ENCODE measurements around the gene ICE2.
"Not testable (repeated sequence)": the region's sequence is repeated elsewhere in the genome, so short reads cannot be mapped to it uniquely, and the experiment has no call there.

ICE2 gene

DNA sequence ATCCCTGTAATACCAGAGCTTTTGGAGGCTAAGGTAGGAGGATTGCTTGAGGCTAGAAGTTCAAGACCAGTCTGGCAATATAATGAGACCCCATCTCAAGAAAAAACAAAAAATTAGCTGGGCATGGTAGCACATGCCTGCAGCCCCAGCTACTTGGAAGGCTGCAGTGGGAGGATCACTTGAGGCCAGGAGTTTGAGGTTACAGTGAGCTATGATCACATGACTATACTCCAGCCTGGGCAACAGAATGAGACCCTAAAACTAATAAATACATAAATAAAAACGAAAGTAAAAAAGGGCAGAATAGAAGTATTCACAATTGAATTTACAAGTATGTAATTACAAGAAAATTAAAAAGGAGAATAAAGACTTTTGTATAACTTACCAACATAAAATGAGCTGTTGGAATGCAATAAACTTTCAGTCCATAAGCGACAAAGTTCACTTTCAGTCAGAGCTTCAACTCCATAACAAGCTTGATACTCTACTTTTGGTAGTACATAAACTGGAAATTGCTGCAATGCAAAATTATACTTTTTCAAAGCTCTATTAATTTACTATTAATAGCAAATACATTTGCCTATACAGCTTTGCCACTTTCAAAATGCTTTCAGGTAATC is 36.8 kb downstream of the ICE2 start:
- no peak for DNase-seq

DNA sequence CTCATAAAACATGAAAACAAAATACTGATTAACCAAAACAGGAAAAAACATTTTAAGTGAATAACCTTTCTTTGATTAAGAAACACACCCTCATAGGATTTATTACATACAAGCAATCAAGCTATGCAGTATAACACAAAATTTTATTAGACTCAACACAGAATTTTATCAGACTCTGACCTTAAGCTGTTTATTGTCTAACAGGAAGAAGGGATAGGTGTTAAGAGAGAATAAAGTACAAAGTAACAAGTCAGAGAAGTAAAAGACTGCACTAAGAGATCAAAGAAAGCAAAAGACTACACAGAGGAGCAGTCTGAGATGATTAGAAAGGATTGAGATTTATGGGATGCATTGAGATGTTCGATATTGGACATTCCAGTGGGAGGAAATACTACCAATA is 37.6 kb downstream of the ICE2 start:
- no peak for DNase-seq

- DNase-seq, result no peak
These were observed 40.3 kb downstream of the ICE2 start for GRCh38 chr15:60438646-60439045.

- no peak for DNase-seq
These were observed 50.0 kb downstream of the ICE2 start for GRCh38 chr15:60428935-60429334.

GRCh38 chr15:60426870-60427508 is 52.0 kb downstream of the ICE2 start:
- DNase-seq, result no peak

GRCh38 chr15:60425461-60425860 is 53.5 kb downstream of the ICE2 start:
- DNase-seq, result no peak

- no peak for DNase-seq
These were observed 54.9 kb downstream of the ICE2 start for GRCh38 chr15:60424006-60424405.

DNA sequence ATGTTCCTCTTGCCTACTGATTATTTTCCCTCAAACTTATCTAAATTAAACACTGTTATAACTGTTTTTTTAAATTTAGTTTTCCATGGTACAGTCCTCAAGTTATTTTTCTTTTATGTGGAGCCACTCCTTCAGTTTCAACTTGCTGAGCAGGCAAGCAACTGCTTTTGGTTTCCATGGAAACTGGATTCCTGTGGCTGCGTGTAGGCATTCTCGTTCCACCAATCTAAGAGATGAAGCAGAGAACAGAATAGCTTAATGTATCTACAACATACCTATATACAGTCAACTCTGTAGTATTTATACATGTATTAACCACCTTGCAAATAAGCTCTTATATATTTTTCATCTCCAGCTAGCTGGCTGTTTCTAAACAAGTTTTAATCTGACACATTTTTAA is 55.4 kb downstream of the ICE2 start:
- DNase-seq, result no peak

DNA sequence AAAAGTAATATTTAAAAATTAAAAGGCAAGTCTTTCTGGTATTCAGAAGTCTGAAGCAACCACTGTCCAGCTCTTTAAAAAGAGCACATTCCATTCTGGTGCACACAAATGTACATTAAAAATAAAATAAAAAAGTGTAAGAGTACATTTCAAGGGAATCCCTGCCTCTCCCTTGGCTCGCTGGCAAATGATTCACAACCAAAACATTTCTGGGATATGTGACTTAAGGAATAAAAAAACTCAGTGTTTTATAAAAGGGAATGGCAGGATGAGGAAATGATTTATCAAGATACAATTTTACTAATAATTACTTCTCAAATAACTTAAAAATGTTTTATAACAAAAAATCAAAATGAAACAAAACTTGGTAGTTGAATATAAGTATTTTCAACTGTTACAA is 57.4 kb downstream of the ICE2 start:
- no peak for DNase-seq

DNA sequence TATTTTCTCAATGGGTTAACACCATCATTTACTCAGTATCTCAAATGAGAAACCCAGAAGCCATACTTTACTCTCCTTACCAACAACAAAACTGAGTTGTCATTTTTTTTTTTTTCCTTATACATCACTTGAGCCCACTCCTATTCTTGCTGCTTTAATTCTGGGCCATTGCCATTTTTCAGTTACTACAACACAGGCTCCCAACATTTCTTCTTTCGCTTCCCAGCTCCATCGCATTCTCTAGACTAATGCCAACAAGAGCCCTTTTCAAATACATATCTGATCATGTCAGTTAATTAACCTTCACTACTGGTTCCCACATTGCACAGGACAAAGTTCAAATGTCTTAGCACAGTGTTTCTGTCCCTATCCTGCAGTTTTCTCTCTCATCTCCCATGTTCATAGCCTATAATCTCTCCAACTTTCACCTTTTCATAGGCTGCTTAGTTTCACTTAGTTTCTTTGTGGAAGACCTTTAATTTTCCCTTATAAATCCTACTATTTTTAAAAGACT is 58.7 kb downstream of the ICE2 start:
- DNase-seq, result no peak

GRCh38 chr15:60419753-60420152 is 59.2 kb downstream of the ICE2 start:
- DNase-seq, result no peak

- DNase-seq, result no peak
These were observed 60.8 kb downstream of the ICE2 start for GRCh38 chr15:60418096-60418495.

- DNase-seq, result peak; percentile 89
These were observed 61.8 kb downstream of the ICE2 start for GRCh38 chr15:60417112-60417511.

DNA sequence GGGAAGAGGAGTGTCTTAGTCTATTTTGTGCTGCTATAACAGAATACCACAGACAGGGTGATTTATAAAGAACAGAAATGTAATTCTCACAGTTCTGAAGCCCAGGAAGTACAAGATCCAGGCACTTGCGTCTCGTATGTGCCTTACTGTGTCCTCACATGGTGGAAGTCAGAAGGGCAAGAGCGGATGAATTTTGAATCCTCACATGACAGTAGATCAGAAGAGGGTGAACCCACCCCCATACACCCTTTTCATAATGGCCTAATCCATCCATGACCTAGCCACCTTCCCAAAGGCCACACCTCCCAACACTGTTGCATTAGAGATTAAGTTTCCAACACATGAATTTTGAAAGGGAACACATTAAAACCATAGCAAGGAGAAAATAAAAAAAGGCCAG is 62.5 kb downstream of the ICE2 start:
- peak; percentile 18 for DNase-seq

DNA sequence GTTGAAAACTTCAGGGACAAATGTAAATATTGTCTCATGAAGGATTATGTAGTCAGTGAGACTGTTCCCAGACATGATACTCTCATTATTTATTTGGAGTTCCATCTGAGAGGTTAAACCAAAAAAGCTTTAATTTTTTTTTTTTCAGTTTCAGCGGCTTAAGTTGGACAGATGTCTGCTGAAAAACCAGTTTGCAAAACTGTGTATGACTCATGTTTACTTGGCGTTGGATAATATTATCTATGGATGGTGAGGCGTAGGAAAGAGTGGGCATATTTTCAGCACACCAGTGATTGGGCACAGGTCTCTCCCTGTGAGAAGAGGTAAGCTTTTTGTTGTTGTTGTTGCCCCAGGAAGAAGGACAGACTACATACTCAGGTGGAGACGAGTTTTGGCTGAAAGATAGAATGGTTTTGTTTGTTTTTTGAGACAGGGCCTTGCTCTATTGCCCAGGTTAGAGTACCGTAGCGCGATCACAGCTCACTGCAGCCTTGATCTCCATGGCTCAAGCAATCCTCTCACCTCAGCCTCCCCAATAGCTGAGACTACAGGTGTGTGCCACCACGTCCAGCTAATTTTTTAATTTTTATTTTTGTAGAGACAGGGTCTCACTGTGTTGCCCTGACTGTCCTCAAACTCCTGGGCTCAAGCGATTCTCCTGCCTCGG is 64.8 kb downstream of the ICE2 start:
- no peak for DNase-seq

- DNase-seq, result no peak
These were observed 65.6 kb downstream of the ICE2 start for GRCh38 chr15:60413231-60413824.

DNA sequence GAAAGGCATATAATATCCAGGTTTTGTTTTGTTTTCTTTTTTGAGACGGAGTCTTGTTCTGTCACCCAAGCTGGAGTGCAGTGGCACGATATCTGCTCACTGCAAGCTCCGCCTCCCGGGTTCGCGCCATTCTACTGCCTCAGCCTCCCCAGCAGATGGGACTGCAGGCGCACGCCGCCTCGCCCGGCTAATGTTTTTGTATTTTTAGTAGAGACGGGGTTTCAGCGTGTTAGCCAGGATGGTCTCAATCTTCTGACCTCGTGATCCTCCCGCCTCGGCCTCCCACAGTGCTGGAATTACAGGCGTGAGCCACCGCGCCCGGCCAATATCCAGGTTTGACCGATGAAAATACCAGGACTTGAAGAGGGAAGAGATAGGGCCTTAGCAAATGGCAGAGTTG is 66.1 kb downstream of the ICE2 start:
- DNase-seq, result not testable (repeated sequence)

DNA sequence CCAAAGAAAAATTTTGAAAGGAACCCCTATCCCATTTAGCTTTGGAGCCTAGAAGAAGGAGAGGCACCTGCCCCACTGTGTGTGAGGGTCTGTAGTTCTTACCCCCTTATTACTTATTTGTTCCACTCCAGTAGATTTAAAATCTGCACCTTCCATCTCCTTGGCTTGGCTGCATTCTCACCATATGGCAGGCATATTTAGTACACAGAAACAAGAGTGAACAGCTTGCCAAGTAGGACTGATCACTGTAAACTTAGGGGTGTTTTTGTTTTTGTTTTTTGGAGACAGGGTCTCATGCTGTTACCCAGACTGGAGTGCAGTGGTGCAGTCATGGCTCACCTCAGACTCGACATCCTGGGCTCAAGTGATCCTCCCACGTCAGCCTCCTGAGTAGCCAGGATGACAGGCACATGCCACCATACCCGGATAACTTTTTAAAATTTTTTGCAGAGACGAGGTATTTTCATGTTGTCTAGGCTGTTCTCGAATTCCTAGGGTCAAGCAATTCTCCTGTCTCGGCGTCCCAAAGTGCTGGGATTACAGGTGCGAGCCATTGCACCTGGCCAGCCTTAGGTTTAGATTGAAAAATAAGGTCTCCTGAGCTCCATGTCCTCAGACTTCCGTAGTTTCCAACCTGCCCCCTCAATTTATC is 67.0 kb downstream of the ICE2 start:
- no peak for DNase-seq

- DNase-seq, result not testable (repeated sequence)
These were observed 68.6 kb downstream of the ICE2 start for GRCh38 chr15:60410350-60410749.

DNA sequence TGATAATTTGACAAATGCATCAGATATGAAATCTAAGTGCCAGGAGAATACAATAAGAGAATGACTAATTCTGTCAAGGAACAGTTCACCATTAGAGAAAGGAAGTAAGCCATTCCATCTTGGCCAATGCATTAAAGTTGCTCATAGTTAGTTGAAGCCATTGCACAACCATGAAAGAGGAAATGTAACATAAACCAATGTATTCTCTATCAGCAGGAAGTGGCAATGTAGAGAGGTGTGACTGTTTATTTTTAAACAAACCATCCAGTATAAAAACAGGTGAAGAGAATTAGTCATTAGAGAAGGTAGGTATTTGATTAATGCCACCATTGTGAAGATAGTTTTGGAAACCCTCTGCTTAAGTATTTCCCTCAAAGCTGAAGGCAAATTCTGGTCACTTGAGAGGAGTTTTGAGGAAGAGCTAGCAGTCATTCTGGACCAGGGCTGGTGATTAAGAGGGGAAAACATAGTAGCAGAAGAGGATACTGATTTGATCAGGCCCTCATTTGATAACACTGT is 70.4 kb downstream of the ICE2 start:
- no peak for DNase-seq

- DNase-seq, result no peak
These were observed 71.5 kb downstream of the ICE2 start for GRCh38 chr15:60407415-60407805.

DNA sequence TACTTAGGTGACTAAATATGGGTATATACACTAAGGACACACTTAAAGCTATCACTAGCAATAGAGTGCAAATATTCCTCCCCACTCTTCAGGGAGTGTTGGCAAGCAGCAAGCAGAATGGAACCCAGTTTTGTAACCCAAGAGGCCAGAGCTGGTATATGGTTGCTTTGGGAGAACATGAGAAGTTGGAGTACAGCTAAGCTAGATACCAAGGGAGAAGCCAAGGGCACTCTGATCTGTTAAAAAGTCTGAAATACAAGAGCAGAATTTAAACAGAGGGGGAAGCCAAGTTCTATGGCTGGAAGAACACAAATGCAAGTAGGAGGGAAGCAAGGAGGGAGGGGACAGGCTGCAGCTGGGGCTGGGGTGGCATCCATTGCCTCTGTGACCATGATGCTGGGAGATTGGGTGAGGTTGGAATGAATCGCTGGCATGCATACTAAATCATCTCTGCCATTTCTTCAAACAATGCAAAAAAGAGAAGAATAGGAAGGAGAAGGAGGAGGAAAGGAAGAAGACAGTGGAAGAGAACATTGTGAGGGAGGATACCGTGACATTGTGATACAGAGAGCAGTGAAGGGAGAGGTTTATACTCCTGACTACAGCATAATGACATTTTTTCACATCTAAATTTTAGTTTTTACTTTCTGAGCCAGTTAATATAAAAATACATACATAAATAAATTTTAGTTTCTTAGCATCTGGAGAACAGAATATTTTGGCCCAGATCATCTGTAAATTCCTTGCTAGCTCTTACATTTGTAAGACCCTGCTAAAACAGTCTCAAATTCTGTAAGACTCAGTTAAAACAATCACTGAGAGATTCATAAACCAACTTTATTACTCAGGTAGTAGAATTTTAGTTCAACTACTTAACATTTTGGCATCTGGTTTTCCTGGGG is 72.2 kb downstream of the ICE2 start:
- no peak for DNase-seq

Data from hematopoietic multipotent progenitor cell treated with erythropoietin and hydrocortisone succinate and interleukin-3 and kit ligand, for 8 days (in vitro differentiated cells).